K562 (cell line): ENCODE data around the gene NR3C1. TPM values are rescaled to one million over a fixed set of nuclear protein-coding genes. Genes with fewer than 3 reads are reported as not detected.

Source experiments
- HDAC2 ChIP-seq: fragments of 450-650 bp; IDR thresholded peaks from 2 replicates; pipeline ENCODE4 v1.6.1; 2016; ENCODE audit warnings: mild to moderate bottlenecking
- HLTF ChIP-seq: fragments of 450-650 bp; IDR thresholded peaks from 2 replicates; pipeline ENCODE4 v1.6.1; 2016
- ILK ChIP-seq: fragments of 450-650 bp; IDR thresholded peaks from 2 replicates; pipeline ENCODE4 v1.6.1; 2016; ENCODE audit warnings: missing genetic modification characterization, low read depth, mild to moderate bottlenecking, missing compliant biosample characterization, moderate library complexity, borderline replicate concordance
- RBM17 ChIP-seq: fragments of 200-400 bp; formaldehyde crosslinking; IDR thresholded peaks from 2 replicates; pipeline ENCODE4 v1.6.1; 2017; ENCODE audit warnings: low read depth, mild to moderate bottlenecking, low read length, borderline replicate concordance
- SIN3A ChIP-seq, 2 experiments: fragments of 150-350 bp in 1 of 2; IDR thresholded peaks; 2 replicates each; pipeline ENCODE4 v1.6.1; 2011 to 2016; ENCODE audit warnings: borderline replicate concordance in 2 of 2, low read depth in 2 of 2, low read length in 2 of 2, mild to moderate bottlenecking in 2 of 2, moderate library complexity in 2 of 2; ENCODE audit not compliant: control insufficient read depth in 1 of 2
- SLC30A9 ChIP-seq: fragments of 250-450 bp; sonication (Bioruptor Pico); IDR thresholded peaks from 2 replicates; pipeline ENCODE4 v1.8.0; 2022; ENCODE audit warnings: mild to moderate bottlenecking, moderate library complexity
- ZC3H4 ChIP-seq: sonication (generic); formaldehyde crosslinking; IDR thresholded peaks from 2 replicates; pipeline ENCODE4 v1.9.0; 2021; ENCODE audit warnings: missing genetic modification reagents, borderline replicate concordance
- ZNF282 ChIP-seq: sonication (generic); formaldehyde crosslinking; IDR thresholded peaks from 2 replicates; pipeline ENCODE4 v1.8.1; 2023; ENCODE audit warnings: missing genetic modification reagents
- ZNF695 ChIP-seq: fragments of 450-650 bp; formaldehyde crosslinking; IDR thresholded peaks from 2 replicates; pipeline ENCODE4 v1.4.0; 2020; ENCODE audit warnings: mild to moderate bottlenecking, moderate library complexity
- polyA plus RNA-seq, 8 experiments: library from polyadenylated mRNA; depleted of rRNA in 4 of 8; stranded (reverse) in 5 of 8; unstranded in 3 of 8; fragments of >200 nt; fragmentation: Nextera tagmentation in 2 of 8; fragmentation: Illumina TruSeq in 1 of 8; extraction: Ambion mirVana in 2 of 8; extraction: Trizol in 1 of 8; gene quantifications; 2 replicates each; pipeline versions ENCODE4 v1.2.1 to v1.2.3, GENCODE V29; 2011 to 2014; ENCODE audit warnings: inconsistent platforms in 1 of 8, missing spikeins in 1 of 8
- total RNA-seq, 7 experiments: library from RNA; depleted of rRNA in 6 of 7; stranded (reverse); fragments of >200 nt in 6 of 7; fragmentation: Illumina TruSeq in 2 of 7; extraction: Trizol in 2 of 7; gene quantifications; 2 replicates each; pipeline versions ENCODE4 v1.2.1 to v1.2.3, GENCODE V29; 2011 to 2021; ENCODE audit warnings: low replicate concordance in 1 of 7
- TF ChIP-seq, protein P1 (sequence below): fragments of 450-650 bp; IDR thresholded peaks from 2 replicates; pipeline ENCODE4 v1.6.1; 2018; ENCODE audit not compliant: partially characterized antibody
- TF ChIP-seq, protein P2 (sequence below): sonication (generic); formaldehyde crosslinking; IDR thresholded peaks from 2 replicates; pipeline ENCODE4 v1.8.0; 2022; ENCODE audit warnings: missing genetic modification reagents, mild to moderate bottlenecking, borderline replicate concordance
- TF ChIP-seq, protein P3 (sequence below), 2 experiments: fragments of 450-650 bp; IDR thresholded peaks; 2 replicates each; pipeline ENCODE4 v1.6.1; 2016
- TF ChIP-seq, protein P4 (sequence below), 3 experiments: fragments of 200-800 bp in 1 of 3; fragments of 250-450 bp in 1 of 3; fragments of 450-650 bp in 1 of 3; sonication (Bioruptor Pico) in 1 of 3; sonication (Bioruptor generic) in 1 of 3; formaldehyde crosslinking in 1 of 3; IDR thresholded peaks; 2 replicates each; pipeline versions ENCODE4 v1.6.1 to v1.8.0; 2016 to 2022; ENCODE audit warnings: mild to moderate bottlenecking in 2 of 3, missing genetic modification characterization in 2 of 3, missing compliant biosample characterization in 1 of 3, moderate library complexity in 1 of 3
- TF ChIP-seq, protein P5 (sequence below): fragments of 450-650 bp; formaldehyde crosslinking; IDR thresholded peaks from 2 replicates; pipeline ENCODE4 v1.4.0; 2022; ENCODE audit warnings: mild to moderate bottlenecking, moderate library complexity

Gene NR3C1
- total and polyA plus RNA-seq, 9 of the 15 experiments (the other 6 are each of a cell fraction or from before 2014, with no cell fraction given): 8.2 to 36.0 (median 15.0) TPM

DNA sequence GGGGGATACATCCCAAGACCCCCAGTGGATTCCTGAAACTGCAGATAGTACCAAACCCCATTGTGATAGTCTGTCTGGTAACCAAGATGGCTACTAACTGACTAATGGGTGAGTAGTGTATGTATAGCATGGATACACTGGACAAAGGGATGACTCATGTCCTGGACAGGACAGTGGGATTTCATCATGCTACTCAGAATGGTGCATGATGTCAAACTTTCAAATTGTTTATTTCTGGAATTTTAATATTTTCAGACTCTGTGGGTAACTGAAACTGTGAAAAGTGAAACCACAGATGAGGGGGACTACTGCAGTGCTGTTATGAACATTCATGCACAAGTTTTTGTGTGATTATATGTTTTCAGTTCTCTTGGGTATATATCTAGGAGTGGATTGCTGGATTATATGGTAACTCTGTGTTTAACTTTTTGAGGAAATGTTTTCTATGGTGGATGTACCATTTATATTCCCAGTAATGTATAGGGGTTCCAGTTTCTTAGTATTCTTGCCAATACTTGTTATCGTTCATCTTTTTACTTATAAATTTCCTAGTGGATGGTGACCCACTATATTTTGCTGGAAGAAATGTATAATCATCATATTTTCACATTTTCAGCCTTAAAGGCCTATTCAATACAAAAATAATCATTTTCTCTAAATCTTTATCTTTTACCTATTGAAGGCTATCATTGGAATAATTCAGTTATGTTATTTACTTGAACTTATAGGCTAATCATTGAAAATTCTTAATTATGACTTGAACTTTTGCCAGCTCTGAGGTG is 140.9 kb downstream of the NR3C1 start (continued):
- TF ChIP-seq, protein P1, sequence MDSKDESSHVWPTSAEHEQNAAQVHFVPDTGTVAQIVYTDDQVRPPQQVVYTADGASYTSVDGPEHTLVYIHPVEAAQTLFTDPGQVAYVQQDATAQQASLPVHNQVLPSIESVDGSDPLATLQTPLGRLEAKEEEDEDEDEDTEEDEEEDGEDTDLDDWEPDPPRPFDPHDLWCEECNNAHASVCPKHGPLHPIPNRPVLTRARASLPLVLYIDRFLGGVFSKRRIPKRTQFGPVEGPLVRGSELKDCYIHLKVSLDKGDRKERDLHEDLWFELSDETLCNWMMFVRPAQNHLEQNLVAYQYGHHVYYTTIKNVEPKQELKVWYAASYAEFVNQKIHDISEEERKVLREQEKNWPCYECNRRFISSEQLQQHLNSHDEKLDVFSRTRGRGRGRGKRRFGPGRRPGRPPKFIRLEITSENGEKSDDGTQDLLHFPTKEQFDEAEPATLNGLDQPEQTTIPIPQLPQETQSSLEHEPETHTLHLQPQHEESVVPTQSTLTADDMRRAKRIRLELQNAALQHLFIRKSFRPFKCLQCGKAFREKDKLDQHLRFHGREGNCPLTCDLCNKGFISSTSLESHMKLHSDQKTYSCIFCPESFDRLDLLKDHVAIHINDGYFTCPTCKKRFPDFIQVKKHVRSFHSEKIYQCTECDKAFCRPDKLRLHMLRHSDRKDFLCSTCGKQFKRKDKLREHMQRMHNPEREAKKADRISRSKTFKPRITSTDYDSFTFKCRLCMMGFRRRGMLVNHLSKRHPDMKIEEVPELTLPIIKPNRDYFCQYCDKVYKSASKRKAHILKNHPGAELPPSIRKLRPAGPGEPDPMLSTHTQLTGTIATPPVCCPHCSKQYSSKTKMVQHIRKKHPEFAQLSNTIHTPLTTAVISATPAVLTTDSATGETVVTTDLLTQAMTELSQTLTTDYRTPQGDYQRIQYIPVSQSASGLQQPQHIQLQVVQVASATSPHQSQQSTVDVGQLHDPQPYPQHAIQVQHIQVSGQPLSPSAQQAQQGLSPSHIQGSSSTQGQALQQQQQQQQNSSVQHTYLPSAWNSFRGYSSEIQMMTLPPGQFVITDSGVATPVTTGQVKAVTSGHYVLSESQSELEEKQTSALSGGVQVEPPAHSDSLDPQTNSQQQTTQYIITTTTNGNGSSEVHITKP: no peak
- TF ChIP-seq, protein P2, sequence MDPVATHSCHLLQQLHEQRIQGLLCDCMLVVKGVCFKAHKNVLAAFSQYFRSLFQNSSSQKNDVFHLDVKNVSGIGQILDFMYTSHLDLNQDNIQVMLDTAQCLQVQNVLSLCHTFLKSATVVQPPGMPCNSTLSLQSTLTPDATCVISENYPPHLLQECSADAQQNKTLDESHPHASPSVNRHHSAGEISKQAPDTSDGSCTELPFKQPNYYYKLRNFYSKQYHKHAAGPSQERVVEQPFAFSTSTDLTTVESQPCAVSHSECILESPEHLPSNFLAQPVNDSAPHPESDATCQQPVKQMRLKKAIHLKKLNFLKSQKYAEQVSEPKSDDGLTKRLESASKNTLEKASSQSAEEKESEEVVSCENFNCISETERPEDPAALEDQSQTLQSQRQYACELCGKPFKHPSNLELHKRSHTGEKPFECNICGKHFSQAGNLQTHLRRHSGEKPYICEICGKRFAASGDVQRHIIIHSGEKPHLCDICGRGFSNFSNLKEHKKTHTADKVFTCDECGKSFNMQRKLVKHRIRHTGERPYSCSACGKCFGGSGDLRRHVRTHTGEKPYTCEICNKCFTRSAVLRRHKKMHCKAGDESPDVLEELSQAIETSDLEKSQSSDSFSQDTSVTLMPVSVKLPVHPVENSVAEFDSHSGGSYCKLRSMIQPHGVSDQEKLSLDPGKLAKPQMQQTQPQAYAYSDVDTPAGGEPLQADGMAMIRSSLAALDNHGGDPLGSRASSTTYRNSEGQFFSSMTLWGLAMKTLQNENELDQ: no peak
- TF ChIP-seq RBM17: no peak
- no peak for TF ChIP-seq HDAC2
- no peak for TF ChIP-seq ILK (tag)
- TF ChIP-seq ZNF695 (CRISPR knock-in tag): no peak
- TF ChIP-seq, protein P3, sequence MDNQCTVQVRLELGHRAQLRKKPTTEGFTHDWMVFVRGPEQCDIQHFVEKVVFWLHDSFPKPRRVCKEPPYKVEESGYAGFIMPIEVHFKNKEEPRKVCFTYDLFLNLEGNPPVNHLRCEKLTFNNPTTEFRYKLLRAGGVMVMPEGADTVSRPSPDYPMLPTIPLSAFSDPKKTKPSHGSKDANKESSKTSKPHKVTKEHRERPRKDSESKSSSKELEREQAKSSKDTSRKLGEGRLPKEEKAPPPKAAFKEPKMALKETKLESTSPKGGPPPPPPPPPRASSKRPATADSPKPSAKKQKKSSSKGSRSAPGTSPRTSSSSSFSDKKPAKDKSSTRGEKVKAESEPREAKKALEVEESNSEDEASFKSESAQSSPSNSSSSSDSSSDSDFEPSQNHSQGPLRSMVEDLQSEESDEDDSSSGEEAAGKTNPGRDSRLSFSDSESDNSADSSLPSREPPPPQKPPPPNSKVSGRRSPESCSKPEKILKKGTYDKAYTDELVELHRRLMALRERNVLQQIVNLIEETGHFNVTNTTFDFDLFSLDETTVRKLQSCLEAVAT (IDR thresholded peaks at IDR 0.05): no peak
- TF ChIP-seq, protein P4, sequence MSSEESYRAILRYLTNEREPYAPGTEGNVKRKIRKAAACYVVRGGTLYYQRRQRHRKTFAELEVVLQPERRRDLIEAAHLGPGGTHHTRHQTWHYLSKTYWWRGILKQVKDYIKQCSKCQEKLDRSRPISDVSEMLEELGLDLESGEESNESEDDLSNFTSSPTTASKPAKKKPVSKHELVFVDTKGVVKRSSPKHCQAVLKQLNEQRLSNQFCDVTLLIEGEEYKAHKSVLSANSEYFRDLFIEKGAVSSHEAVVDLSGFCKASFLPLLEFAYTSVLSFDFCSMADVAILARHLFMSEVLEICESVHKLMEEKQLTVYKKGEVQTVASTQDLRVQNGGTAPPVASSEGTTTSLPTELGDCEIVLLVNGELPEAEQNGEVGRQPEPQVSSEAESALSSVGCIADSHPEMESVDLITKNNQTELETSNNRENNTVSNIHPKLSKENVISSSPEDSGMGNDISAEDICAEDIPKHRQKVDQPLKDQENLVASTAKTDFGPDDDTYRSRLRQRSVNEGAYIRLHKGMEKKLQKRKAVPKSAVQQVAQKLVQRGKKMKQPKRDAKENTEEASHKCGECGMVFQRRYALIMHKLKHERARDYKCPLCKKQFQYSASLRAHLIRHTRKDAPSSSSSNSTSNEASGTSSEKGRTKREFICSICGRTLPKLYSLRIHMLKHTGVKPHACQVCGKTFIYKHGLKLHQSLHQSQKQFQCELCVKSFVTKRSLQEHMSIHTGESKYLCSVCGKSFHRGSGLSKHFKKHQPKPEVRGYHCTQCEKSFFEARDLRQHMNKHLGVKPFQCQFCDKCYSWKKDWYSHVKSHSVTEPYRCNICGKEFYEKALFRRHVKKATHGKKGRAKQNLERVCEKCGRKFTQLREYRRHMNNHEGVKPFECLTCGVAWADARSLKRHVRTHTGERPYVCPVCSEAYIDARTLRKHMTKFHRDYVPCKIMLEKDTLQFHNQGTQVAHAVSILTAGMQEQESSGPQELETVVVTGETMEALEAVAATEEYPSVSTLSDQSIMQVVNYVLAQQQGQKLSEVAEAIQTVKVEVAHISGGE (CRISPR knock-in tag; IDR thresholded peaks at IDR 0.05): no peak
- TF ChIP-seq ZC3H4: no peak
- TF ChIP-seq, protein P5, sequence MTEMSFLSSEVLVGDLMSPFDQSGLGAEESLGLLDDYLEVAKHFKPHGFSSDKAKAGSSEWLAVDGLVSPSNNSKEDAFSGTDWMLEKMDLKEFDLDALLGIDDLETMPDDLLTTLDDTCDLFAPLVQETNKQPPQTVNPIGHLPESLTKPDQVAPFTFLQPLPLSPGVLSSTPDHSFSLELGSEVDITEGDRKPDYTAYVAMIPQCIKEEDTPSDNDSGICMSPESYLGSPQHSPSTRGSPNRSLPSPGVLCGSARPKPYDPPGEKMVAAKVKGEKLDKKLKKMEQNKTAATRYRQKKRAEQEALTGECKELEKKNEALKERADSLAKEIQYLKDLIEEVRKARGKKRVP (CRISPR knock-in tag): peak; percentile 71
- no peak for TF ChIP-seq ZNF282 (CRISPR knock-in tag)
- no peak for TF ChIP-seq SLC30A9
- no peak for TF ChIP-seq HLTF
- no peak for TF ChIP-seq SIN3A (IDR thresholded peaks at IDR 0.05; ENCODE audit: borderline replicate concordance in 2 of 2, control insufficient read depth in 1 of 2, low read depth in 2 of 2, low read length in 2 of 2)
